Tibial nerve (tissue), 4 donors: ENCODE data around the gene CCNQ. TPM values are rescaled to one million over a fixed set of nuclear protein-coding genes. Genes with fewer than 3 reads are reported as not detected.

Source experiments
- DNase-seq, 2 donors: peaks; one replicate each; pipeline ENCODE4 v3.0.0-alpha.2; 2019; ENCODE audit warnings: low spot score in 2 of 2
- H3K27ac ChIP-seq, 4 donors: fragments of 200-600 bp; sonication (generic) in 3 of 4; one replicate each; pipeline ENCODE4 v1.5.1; 2017 to 2019; ENCODE audit warnings: mild to moderate bottlenecking in 1 of 4
- H3K27me3 ChIP-seq, 2 donors: fragments of 200-600 bp; sonication (generic) in 1 of 2; one replicate each; pipeline versions ENCODE4 v1.5.1 to v1.6.0; 2017 to 2019
- H3K36me3 ChIP-seq, 3 donors: fragments of 200-600 bp; sonication (generic); one replicate each; pipeline ENCODE4 v1.5.1; 2018 to 2019
- H3K4me1 ChIP-seq, 4 donors: fragments of 200-600 bp; sonication (generic) in 3 of 4; one replicate each; pipeline ENCODE4 v1.5.1; 2017 to 2019
- H3K4me3 ChIP-seq, 4 donors: fragments of 200-600 bp; sonication (generic) in 3 of 4; one replicate each; pipeline ENCODE4 v1.5.1; 2017 to 2019; ENCODE audit warnings: mild to moderate bottlenecking in 1 of 4, moderate library complexity in 1 of 4
- H3K9me3 ChIP-seq, 4 donors: fragments of 200-600 bp; sonication (generic) in 3 of 4; one replicate each; pipeline ENCODE4 v1.5.1; 2017 to 2019
- EP300 ChIP-seq, 2 donors: sonication (generic); formaldehyde crosslinking; IDR thresholded peaks; one replicate each; pipeline ENCODE4 v1.6.1; 2017; ENCODE audit warnings: antibody characterized with exemption in 2 of 2, mild to moderate bottlenecking in 1 of 2
- POLR2A ChIP-seq, 2 donors: fragments of 450-650 bp; IDR thresholded peaks; one replicate each; pipeline ENCODE4 v1.6.1; 2017; ENCODE audit warnings: antibody characterized with exemption in 2 of 2, mild to moderate bottlenecking in 2 of 2, moderate library complexity in 2 of 2
- WGBS, 2 donors: methylation state at CpG; one replicate each; pipeline ENCODE4 v1.1.5; 2018; 5-methylcytosine and 5-hydroxymethylcytosine counted together
- total RNA-seq, 4 donors: library from RNA; depleted of rRNA; stranded (reverse); fragments of >200 nt; gene quantifications; one replicate each; pipeline ENCODE4 v1.1.0, GENCODE V29; 2016
- TF ChIP-seq, protein P1 (sequence below), 5 experiments: fragments of 200-600 bp in 3 of 5; fragments of 450-650 bp in 2 of 5; sonication (generic) in 3 of 5; IDR thresholded peaks; one replicate each; pipeline ENCODE4 v1.5.1; 2016 to 2019; ENCODE audit warnings: antibody characterized with exemption in 5 of 5, mild to moderate bottlenecking in 3 of 5, moderate library complexity in 2 of 5

Gene CCNQ
- total RNA-seq, 4 donors from 2014 or later = 26.4 to 36.9 (median 32.2) TPM

DNA sequence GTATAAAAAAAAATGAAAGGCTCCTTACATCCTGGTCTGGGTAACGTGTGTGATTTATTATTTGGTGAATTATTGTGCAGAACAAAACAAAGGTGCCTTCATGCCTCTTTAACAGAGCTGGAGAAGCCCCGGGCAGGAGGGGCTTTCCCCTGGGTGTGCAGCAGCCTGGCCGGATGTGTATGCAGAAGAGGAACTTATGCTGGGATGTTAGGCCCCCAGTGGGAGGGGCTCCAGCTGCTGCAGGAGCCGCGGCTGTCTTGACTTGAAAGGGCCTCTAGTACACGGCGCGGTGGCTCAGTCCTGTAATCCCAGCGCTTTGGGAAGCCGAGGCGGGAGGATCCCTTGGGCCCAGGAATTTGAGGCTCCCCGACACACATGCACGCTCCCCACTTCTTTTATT is 16.0 kb downstream of the CCNQ start:
- no peak for TF ChIP-seq EP300 (IDR thresholded peaks at IDR 0.05)
- no peak for TF ChIP-seq POLR2A (IDR thresholded peaks at IDR 0.05)
- TF ChIP-seq, protein P1, sequence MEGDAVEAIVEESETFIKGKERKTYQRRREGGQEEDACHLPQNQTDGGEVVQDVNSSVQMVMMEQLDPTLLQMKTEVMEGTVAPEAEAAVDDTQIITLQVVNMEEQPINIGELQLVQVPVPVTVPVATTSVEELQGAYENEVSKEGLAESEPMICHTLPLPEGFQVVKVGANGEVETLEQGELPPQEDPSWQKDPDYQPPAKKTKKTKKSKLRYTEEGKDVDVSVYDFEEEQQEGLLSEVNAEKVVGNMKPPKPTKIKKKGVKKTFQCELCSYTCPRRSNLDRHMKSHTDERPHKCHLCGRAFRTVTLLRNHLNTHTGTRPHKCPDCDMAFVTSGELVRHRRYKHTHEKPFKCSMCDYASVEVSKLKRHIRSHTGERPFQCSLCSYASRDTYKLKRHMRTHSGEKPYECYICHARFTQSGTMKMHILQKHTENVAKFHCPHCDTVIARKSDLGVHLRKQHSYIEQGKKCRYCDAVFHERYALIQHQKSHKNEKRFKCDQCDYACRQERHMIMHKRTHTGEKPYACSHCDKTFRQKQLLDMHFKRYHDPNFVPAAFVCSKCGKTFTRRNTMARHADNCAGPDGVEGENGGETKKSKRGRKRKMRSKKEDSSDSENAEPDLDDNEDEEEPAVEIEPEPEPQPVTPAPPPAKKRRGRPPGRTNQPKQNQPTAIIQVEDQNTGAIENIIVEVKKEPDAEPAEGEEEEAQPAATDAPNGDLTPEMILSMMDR (IDR thresholded peaks at IDR 0.05) = no peak
- H3K27ac ChIP-seq = no peak overlapping the region
- H3K4me1 ChIP-seq = no peaks in the 10 kb centered on the region
- WGBS, 2 donors = 6 to 62% methylated on average over 3 to 13 of the region's 13 CpGs
- DNase-seq = no peak
- H3K36me3 ChIP-seq = peaks cover 0 to 12% (median 0%) of the 10 kb centered on the region in 3 donors
- no peak overlapping the region for H3K4me3 ChIP-seq
- H3K9me3 ChIP-seq = no peaks in the 10 kb centered on the region
- H3K27me3 ChIP-seq = peaks cover 0 to 6% of the 10 kb centered on the region in 2 donors

- DNase-seq = no peak
- no peak for TF ChIP-seq EP300 (IDR thresholded peaks at IDR 0.05)
- TF ChIP-seq POLR2A (IDR thresholded peaks at IDR 0.05) = no peak
- WGBS, 2 donors = 75 to 86% methylated on average over 14 of the region's 14 CpGs
- Histone ChIP-seq H3K9me3 (no peaks in the 10 kb centered on the region), H3K27ac (no peak overlapping the region), H3K36me3 (no peaks in the 10 kb centered on the region), H3K4me1 (no peaks in the 10 kb centered on the region), H3K27me3 (peaks cover 0 to 6% of the 10 kb centered on the region in 2 donors), H3K4me3 (no peak overlapping the region)
Measured at GRCh38 chrX:153580700-153581386, 18.1 kb downstream of the CCNQ start.

- H3K4me1 ChIP-seq = no peaks in the 10 kb centered on the region
- 68 to 83% methylated on average over 2 of the region's 2 CpGs for WGBS, 2 donors
- H3K27me3 ChIP-seq = peaks cover 0 to 6% of the 10 kb centered on the region in 2 donors
- no peak overlapping the region for H3K4me3 ChIP-seq
- no peaks in the 10 kb centered on the region for H3K36me3 ChIP-seq
- H3K27ac ChIP-seq = no peak overlapping the region
- TF ChIP-seq EP300 (IDR thresholded peaks at IDR 0.05) = no peak
- no peak for TF ChIP-seq POLR2A (IDR thresholded peaks at IDR 0.05)
- TF ChIP-seq, protein P1 (IDR thresholded peaks at IDR 0.05) = no peak
- DNase-seq = no peak
- no peaks in the 10 kb centered on the region for H3K9me3 ChIP-seq
Measured at GRCh38 chrX:153578889-153579288, 20.1 kb downstream of the CCNQ start.

DNA sequence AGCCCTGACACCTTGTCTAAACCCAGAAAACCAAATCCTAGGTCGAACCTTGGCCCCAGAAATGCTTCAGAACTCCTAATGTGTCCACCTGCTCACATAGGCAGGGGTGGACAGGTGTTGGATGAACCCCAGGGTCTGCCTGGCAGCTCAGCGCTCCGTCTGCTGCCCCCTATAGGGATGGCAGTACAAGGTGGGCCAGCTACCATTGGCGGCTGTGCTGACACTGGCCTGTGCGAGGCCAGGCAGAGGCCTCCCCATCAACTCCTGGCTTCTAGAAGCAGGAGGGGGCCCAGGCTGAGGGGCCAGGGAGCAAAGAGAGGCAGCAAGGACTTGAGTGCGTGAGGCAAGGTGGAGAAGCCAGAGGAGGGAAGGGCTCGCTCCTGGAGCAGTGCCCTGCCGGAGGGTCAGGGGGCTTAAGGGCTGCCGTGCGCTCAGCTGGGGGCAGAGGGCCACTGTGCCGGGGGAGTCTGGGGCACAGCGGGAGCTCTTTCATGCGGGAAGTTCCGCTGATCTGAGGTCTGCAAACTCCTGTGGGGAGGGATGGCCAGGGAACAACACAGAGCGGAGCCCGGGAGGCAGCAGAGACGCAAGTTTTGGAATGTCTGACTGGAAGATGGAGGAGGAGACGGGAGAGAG is 20.6 kb downstream of the CCNQ start:
- H3K9me3 ChIP-seq = no peaks in the 10 kb centered on the region
- H3K27ac ChIP-seq = no peak overlapping the region
- H3K4me3 ChIP-seq = no peak overlapping the region
- H3K36me3 ChIP-seq = no peaks in the 10 kb centered on the region
- 76 to 81% methylated on average over 17 to 18 of the region's 18 CpGs for WGBS, 2 donors
- no peaks in the 10 kb centered on the region for H3K4me1 ChIP-seq
- no peak for DNase-seq
- H3K27me3 ChIP-seq = peaks cover 0 to 6% of the 10 kb centered on the region in 2 donors
- TF ChIP-seq POLR2A (IDR thresholded peaks at IDR 0.05) = no peak
- TF ChIP-seq, protein P1 (IDR thresholded peaks at IDR 0.05) = no peak
- no peak for TF ChIP-seq EP300 (IDR thresholded peaks at IDR 0.05)

GRCh38 chrX:153576961-153577360 is 22.0 kb downstream of the CCNQ start:
- WGBS, 2 donors = 60 to 82% methylated on average over 1 to 6 of the region's 6 CpGs
- Histone ChIP-seq H3K27ac (no peak overlapping the region), H3K27me3 (peaks cover 0 to 11% of the 10 kb centered on the region in 2 donors), H3K9me3 (no peaks in the 10 kb centered on the region), H3K4me3 (no peak overlapping the region), H3K4me1 (no peaks in the 10 kb centered on the region), H3K36me3 (no peaks in the 10 kb centered on the region)
- no peak for DNase-seq
- TF ChIP-seq POLR2A (IDR thresholded peaks at IDR 0.05) (no peak), EP300 (IDR thresholded peaks at IDR 0.05) (no peak)
- TF ChIP-seq, protein P1 (IDR thresholded peaks at IDR 0.05) = no peak
